D721Med (cell line): Measurements from ENCODE around the gene STK31.
"Not testable (repeated sequence)": the region's sequence is repeated elsewhere in the genome, so short reads cannot be mapped to it uniquely, and the experiment has no call there.

ENCODE experiments used
- DNase-seq: peaks from one replicate; pipeline ENCODE4 v3.0.0; 2011; ENCODE audit warnings: low spot score; ENCODE audit not compliant: insufficient read length
- FAIRE-seq: peaks from 2 replicates; lab custom pipeline; 2011; peaks lifted over from hg19 to GRCh38; lab: Jason Lieb, UNC
- TF ChIP-seq, protein P1 (sequence below): IDR thresholded peaks from 2 replicates; pipeline ENCODE4 v1.5.1; 2012; ENCODE audit warnings: mild to moderate bottlenecking, control low read depth; ENCODE audit not compliant: insufficient read depth; ENCODE audit errors: missing control alignments

STK31 gene

GRCh38 chr7:23679898-23680413, 30.1 kb upstream of the STK31 start, which contains the start of gene FAM221A:
TSS of gene FAM221A (plus strand) at chr7:23680199. CDS start at chr7:23680219, 20 bp downstream.
- TF ChIP-seq, protein P1, sequence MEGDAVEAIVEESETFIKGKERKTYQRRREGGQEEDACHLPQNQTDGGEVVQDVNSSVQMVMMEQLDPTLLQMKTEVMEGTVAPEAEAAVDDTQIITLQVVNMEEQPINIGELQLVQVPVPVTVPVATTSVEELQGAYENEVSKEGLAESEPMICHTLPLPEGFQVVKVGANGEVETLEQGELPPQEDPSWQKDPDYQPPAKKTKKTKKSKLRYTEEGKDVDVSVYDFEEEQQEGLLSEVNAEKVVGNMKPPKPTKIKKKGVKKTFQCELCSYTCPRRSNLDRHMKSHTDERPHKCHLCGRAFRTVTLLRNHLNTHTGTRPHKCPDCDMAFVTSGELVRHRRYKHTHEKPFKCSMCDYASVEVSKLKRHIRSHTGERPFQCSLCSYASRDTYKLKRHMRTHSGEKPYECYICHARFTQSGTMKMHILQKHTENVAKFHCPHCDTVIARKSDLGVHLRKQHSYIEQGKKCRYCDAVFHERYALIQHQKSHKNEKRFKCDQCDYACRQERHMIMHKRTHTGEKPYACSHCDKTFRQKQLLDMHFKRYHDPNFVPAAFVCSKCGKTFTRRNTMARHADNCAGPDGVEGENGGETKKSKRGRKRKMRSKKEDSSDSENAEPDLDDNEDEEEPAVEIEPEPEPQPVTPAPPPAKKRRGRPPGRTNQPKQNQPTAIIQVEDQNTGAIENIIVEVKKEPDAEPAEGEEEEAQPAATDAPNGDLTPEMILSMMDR: no peak
- DNase-seq (no peak), FAIRE-seq (no peak)

DNA sequence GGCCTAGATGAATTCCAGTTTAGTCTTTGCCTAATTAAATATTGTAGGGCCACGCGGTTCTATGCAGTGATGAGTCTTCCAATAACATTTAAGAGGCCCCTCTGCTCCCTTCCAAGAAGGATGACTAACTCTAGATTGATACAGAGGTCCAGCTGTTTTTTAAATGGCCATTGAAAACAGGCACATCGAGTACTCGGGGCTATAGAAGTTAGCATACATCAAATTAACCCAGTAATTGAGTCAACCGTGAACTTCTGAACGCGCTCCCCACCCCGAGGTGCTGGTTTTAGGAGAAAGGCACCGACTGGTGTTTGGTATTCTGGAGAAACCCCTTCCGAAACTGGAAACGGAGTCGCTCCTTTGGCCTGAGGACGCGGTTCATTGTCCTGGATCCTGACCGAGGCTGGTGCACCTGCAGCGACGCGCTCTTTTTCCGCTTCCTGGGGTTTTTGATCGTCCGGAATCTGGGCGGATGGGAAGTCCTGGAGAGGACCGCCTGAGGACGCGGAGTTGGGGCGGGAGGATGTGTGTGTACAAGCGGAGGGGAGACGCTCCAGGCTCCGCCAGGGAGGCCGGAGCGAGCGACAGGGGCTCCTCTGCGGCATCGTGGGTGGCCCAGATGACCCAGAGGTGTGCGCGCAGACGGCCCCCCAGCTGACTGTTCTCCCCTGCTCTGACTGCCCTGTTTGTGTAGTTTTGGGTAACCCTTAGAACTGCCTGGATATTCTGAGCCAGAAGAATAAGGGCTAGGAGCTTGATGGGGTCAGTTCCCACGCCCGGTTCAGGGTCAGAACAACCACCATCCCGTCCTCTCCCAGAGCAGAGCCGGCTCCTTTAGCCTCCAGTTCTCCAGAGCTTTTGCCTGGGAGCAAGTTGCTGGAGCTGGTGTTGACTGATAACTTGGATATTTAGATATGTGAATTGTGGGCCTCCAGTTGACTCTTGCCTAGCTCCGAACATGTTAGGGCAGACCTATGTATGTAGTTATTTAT, 29.3 kb upstream of the STK31 start:
- no peak for DNase-seq
- no peak for FAIRE-seq
- TF ChIP-seq, protein P1: no peak

- FAIRE-seq, DNase-seq: not testable (repeated sequence)
Measured at GRCh38 chr7:23684041-23684440, 26.0 kb upstream of the STK31 start.

DNA sequence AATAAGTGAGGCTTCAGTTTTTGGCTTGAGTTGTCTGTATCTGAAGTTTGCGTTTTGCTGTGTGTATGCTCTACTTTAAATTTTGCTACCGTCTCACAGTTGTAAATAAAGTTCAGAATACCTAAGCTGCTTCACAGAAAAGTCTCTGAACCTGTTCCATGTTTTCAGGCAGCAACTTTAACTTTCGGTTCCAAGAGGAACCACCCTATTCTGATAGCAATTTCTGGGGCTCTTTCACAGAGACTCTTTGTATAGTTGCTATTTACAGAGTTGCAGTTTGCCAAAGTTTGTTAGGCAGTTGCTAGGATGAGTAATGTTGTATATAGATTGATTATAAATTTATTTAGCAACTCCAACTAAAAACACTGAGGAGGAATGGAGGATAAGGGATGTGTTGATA, 24.3 kb upstream of the STK31 start:
- TF ChIP-seq, protein P1: no peak
- DNase-seq (no peak), FAIRE-seq (no peak)

GRCh38 chr7:23687011-23687410, 23.0 kb upstream of the STK31 start:
- FAIRE-seq (no peak), DNase-seq (no peak)
- TF ChIP-seq, protein P1: no peak

GRCh38 chr7:23689165-23689564, 20.9 kb upstream of the STK31 start:
- TF ChIP-seq, protein P1: no peak
- FAIRE-seq: no peak
- no peak for DNase-seq

DNA sequence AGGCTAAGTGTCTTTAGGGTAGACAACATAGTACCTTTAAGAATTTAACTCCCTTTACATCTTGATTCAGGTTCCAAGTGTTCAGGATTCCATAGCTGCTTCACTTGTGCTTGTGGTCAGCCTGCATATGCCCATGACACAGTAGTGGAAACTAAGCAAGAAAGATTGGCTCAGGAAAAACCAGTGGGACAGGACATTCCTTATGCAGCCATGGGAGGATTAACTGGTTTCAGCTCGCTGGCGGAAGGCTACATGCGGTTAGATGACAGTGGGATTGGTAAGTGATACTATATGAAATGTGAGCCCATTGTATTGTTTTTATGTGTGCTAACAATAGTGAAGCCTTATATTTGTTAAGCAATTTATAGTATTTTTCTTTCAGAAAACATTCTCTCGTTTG, 18.7 kb upstream of the STK31 start:
- FAIRE-seq (no peak), DNase-seq (no peak)
- TF ChIP-seq, protein P1: no peak
